GM23248 (cell line): ENCODE results near the gene C1orf53. TPM values are rescaled to one million over a fixed set of nuclear protein-coding genes. Genes with fewer than 3 reads are reported as not detected.

Experiments
- DNase-seq: peaks from one replicate; pipeline ENCODE4 v3.0.0-alpha.2; 2015
- H2AFZ ChIP-seq: fragments of 200-600 bp; sonication (generic); 2 replicates; pipeline ENCODE4 v1.6.1; 2016; ENCODE audit warnings: antibody characterized with exemption
- H3F3A ChIP-seq: fragments of 200-600 bp; sonication (generic); 2 replicates; pipeline ENCODE4 v1.6.1; 2016; ENCODE audit warnings: mild to moderate bottlenecking, antibody characterized with exemption, mixed run types; ENCODE audit not compliant: insufficient read depth
- H3K27ac ChIP-seq: fragments of 200-600 bp; sonication (generic); 2 replicates; pipeline ENCODE4 v1.5.1; 2016; ENCODE audit warnings: mild to moderate bottlenecking
- H3K27me3 ChIP-seq: fragments of 200-600 bp; sonication (generic); replicated peaks from 2 replicates; pipeline ENCODE4 v1.6.1; 2016; ENCODE audit warnings: mild to moderate bottlenecking; ENCODE audit not compliant: insufficient read depth
- H3K36me3 ChIP-seq: fragments of 200-600 bp; sonication (generic); 2 replicates; pipeline ENCODE4 v1.6.1; 2016; ENCODE audit warnings: low read depth, mild to moderate bottlenecking
- H3K4me1 ChIP-seq: fragments of 200-600 bp; sonication (generic); 2 replicates; pipeline ENCODE4 v1.6.1; 2016; ENCODE audit warnings: mild to moderate bottlenecking; ENCODE audit not compliant: insufficient read depth
- H3K4me2 ChIP-seq: fragments of 200-600 bp; sonication (generic); one replicate; pipeline ENCODE4 v1.6.1; 2016; ENCODE audit warnings: mild to moderate bottlenecking; ENCODE audit not compliant: unreplicated experiment
- H3K4me3 ChIP-seq: fragments of 200-600 bp; sonication (generic); 2 replicates; pipeline ENCODE4 v1.5.1; 2016; ENCODE audit warnings: mild to moderate bottlenecking
- H3K79me2 ChIP-seq: fragments of 200-600 bp; sonication (generic); 2 replicates; pipeline ENCODE4 v1.6.1; 2016; ENCODE audit warnings: mild to moderate bottlenecking; ENCODE audit not compliant: insufficient read depth
- H3K9ac ChIP-seq: fragments of 200-600 bp; sonication (generic); 2 replicates; pipeline ENCODE4 v1.6.1; 2016; ENCODE audit warnings: mild to moderate bottlenecking
- H3K9me2 ChIP-seq: fragments of 200-600 bp; sonication (generic); 2 replicates; pipeline ENCODE4 v1.6.1; 2016; ENCODE audit warnings: mixed run types, mild to moderate bottlenecking, moderate library complexity; ENCODE audit not compliant: insufficient read depth
- H3K9me3 ChIP-seq: fragments of 200-600 bp; sonication (generic); one replicate; pipeline ENCODE4 v1.6.1; 2017; ENCODE audit warnings: low read depth
- H4K20me1 ChIP-seq: fragments of 200-600 bp; sonication (generic); 2 replicates; pipeline ENCODE4 v1.6.0; 2016; ENCODE audit not compliant: insufficient read depth
- EZH2 ChIP-seq: fragments of 200-600 bp; sonication (generic); IDR thresholded peaks from 2 replicates; pipeline ENCODE4 v1.6.1; 2018; ENCODE audit warnings: antibody characterized with exemption, mild to moderate bottlenecking; ENCODE audit not compliant: insufficient read depth, poor library complexity, severe bottlenecking
- EZH2phosphoT487 ChIP-seq: fragments of 200-600 bp; sonication (generic); IDR thresholded peaks from 2 replicates; pipeline ENCODE4 v1.6.1; 2018; ENCODE audit warnings: antibody characterized with exemption, moderate library complexity, mild to moderate bottlenecking, low read depth; ENCODE audit not compliant: insufficient read depth
- WGBS, 2 experiments: methylation state at CpG; one replicate each; pipeline ENCODE4 v1.1.6; 2015 to 2017; ENCODE audit warnings: low lambda C conversion rate in 2 of 2, low coverage in 1 of 2; ENCODE audit errors: missing lambda C conversion rate in 2 of 2; 5-methylcytosine and 5-hydroxymethylcytosine counted together
- in situ Hi-C: fragments of 300-500 bp; cut with MboI; formaldehyde crosslinking; loops from 2 replicates; pipeline ENCODE4 v1.15.0; 2020
- polyA plus RNA-seq: library from polyadenylated mRNA; unstranded; fragments of >200 nt; fragmentation: Nextera tagmentation; extraction: Ambion mirVana; gene quantifications from 2 replicates; pipeline ENCODE4 v1.2.1, GENCODE V29; 2016
- total RNA-seq: library from RNA; depleted of rRNA; stranded (reverse); fragments of >200 nt; shearing (Covaris generic); gene quantifications from 2 replicates; pipeline ENCODE4 v1.2.3, GENCODE V29; 2014

Gene C1orf53
- total and polyA plus RNA-seq, 2 experiments from 2014 or later, result 17.3 to 41.9 TPM

DNA sequence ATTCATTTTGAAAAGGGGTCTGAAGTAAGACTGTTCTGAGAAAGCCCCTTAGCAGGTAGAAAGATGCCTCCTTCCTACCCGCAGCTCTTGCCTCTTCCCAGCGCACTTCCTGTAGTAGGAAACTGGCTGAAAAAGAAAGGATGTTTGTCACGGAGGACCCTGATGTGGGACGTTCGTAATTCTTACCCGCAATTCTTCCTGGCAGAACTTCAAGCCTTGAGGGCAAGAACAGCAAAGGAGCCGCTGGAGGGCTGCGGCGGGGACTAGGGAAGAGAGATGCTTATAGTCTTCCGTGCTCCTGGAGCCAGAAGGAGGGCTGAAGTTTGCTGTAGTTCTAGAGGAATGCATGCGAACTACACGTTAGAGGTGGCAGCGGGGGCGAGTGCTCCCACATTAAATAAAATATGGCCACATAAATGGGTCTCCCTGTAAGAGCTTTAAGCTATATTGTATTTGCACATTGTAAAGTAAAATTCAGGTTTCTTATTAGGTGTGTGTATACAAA is 6.3 kb downstream of the C1orf53 start:
- H3K4me3 ChIP-seq, result no peak overlapping the region
- 22 to 25% methylated on average over 14 of the region's 14 CpGs for WGBS, 2 experiments
- H3K9me3 ChIP-seq, result no peaks in the 10 kb centered on the region
- H2AFZ ChIP-seq, result no peak overlapping the region
- H3K79me2 ChIP-seq, result no peaks in the 10 kb centered on the region
- H3F3A ChIP-seq, result no peaks in the 10 kb centered on the region
- H3K4me1 ChIP-seq, result peaks cover 7% of the 10 kb centered on the region; the same call in 1 of the 2 replicates
- TF ChIP-seq EZH2phosphoT487 (0 out of 2 replicates have a peak, but pooled peaks have one; percentile 26), EZH2 (no peak)
- no peak overlapping the region for H3K9ac ChIP-seq
- DNase-seq, result no peak
- no peaks in the 10 kb centered on the region for H3K9me2 ChIP-seq
- no peak overlapping the region for H3K27ac ChIP-seq
- peaks cover 57% of the 10 kb centered on the region for H3K27me3 ChIP-seq
- no peaks in the 10 kb centered on the region for H4K20me1 ChIP-seq
- H3K36me3 ChIP-seq, result no peaks in the 10 kb centered on the region
- no peak overlapping the region for H3K4me2 ChIP-seq
- in situ Hi-C loops, result loop anchor here (25.0 kb wide), 2 partner anchors 554 to 779 kb away; no protein-coding TSS in a partner anchor

DNA sequence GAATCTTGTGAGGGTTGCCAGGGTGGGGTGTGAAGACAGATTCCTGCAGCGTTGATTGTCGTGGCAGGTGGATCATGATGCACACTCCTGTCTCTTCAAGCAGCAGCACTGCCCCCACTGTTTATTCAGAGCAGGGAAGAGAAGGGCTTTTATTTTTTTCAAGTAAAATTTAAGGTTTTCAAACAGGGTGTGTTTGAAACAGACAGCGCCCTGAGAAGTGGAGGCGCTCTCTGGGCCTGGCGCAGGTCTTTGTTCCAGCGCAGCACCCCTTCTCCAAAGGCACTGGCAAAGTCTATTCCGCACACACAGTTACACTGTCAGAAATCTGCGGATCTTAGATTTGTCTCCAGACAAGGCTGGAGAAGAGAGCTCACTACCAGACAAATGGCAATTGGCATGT is 7.0 kb downstream of the C1orf53 start:
- Histone ChIP-seq H3K9me3 (no peaks in the 10 kb centered on the region), H4K20me1 (no peaks in the 10 kb centered on the region), H3K36me3 (no peaks in the 10 kb centered on the region), H3K4me2 (no peak overlapping the region), H2AFZ (no peak overlapping the region), H3K79me2 (no peaks in the 10 kb centered on the region), H3K27me3 (peaks cover 64% of the 10 kb centered on the region), H3K9me2 (no peaks in the 10 kb centered on the region), H3K4me3 (no peak overlapping the region), H3K9ac (no peak overlapping the region), H3K27ac (no peak overlapping the region), H3F3A (no peaks in the 10 kb centered on the region), H3K4me1 (0 out of 2 replicates have a peak, but pooled peaks cover 6% of the 10 kb centered on the region)
- in situ Hi-C loops, result loop anchor here (25.0 kb wide), 2 partner anchors 553 to 778 kb away; no protein-coding TSS in a partner anchor
- 21 to 32% methylated on average over 8 of the region's 8 CpGs for WGBS, 2 experiments
- DNase-seq, result no peak
- TF ChIP-seq EZH2, result peak; percentile 36
- no peak for TF ChIP-seq EZH2phosphoT487

DNA sequence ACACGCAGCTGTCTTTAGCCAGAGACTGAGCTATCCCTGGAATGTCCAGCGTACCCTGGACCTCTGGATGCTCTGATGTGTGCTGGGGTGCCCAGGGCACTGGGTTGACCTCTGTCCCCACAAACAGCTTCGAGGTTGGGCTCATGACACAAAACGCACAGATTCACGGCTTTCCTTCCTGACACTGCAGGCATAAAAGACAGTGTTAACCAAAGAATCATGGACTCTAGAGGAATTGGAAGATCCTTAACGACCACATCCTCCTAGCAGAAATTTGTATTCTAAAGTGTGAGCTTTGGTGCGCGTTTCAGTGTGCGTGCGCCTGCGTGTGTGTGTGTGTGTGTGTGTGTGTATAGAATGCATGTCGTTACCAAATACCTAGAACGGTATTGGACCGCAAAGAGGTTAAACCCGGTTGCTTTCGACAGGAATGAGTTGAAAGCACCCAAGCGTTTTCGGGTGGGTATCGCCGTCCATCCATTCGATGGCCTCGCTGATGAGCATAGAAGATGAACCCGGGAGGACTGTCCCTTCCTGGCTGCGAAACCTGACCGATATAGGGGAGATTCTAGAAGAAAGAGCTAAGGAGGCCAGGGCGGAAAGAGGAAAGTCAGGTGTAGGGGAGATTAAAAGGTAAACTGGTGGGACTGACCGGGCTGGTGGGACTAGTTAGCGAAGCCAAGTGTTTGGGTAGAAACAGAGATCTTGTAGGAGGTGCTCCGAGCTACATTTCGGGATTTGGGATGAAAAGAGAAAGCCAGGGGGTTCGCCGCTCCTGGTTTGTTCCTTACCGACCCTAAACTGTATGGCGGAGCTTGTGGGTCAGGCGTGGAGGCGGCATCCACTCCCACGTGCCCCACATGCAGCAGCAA is 7.9 kb downstream of the C1orf53 start:
- H3K4me3 ChIP-seq, result no peak overlapping the region
- H3K27me3 ChIP-seq, result peaks cover 73% of the 10 kb centered on the region
- H3K79me2 ChIP-seq, result no peaks in the 10 kb centered on the region
- TF ChIP-seq EZH2phosphoT487, result 0 out of 2 replicates have a peak, but pooled peaks have one; percentile 43
- peak; percentile 94 for TF ChIP-seq EZH2
- no peaks in the 10 kb centered on the region for H3K9me3 ChIP-seq
- H4K20me1 ChIP-seq, result no peaks in the 10 kb centered on the region
- no peak overlapping the region for H3K4me2 ChIP-seq
- in situ Hi-C loops, result loop anchor here (25.0 kb wide), 2 partner anchors 552 to 777 kb away; no protein-coding TSS in a partner anchor
- no peaks in the 10 kb centered on the region for H3F3A ChIP-seq
- WGBS, 2 experiments, result 11 to 12% methylated on average over 37 of the region's 37 CpGs
- no peak overlapping the region for H3K27ac ChIP-seq
- no peak for DNase-seq
- no peak overlapping the region for H2AFZ ChIP-seq
- 0 out of 2 replicates have a peak, but pooled peaks cover 6% of the 10 kb centered on the region for H3K4me1 ChIP-seq
- H3K36me3 ChIP-seq, result no peaks in the 10 kb centered on the region
- no peak overlapping the region for H3K9ac ChIP-seq
- H3K9me2 ChIP-seq, result no peaks in the 10 kb centered on the region

DNA sequence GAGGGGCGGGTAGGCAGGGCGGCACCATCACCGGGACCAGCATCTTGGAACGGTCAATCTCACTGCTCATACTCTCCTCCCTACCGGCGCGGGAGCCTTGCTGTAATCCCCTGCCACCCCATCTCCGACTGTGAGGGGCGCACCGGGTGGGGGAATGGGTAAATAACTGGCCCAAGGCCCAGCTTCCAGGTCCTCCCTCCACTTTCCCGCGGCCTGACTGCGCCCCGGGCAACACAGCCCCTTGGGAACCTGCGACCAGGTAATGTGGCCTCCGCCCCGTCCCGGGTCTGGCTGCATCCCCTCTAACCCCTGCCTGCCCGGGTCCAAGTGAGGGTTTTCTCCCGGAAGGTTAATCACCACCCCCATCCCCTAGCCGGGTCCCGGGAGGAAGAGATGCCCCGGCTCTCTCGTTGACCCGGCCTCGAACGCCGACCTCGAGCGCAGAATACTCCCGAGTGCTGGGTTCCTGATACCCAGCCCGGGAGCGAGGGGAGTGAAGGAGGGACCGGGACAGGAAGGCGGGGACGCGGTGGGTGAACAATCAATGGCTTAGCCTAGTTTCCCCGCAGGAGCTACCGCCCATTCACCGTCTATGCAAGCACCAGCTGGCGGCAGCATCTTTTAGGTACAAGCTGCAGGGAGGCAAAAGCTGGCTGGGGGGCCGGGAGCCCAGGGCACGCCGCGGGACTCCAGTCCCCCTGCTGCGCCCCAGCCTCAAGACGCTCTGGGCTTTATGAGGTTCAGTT is 8.9 kb downstream of the C1orf53 start:
- in situ Hi-C loops, result loop anchor here (25.0 kb wide), 2 partner anchors 551 to 776 kb away; no protein-coding TSS in a partner anchor
- Histone ChIP-seq H3F3A (no peaks in the 10 kb centered on the region), H3K9me2 (no peaks in the 10 kb centered on the region), H3K4me3 (no peak overlapping the region), H3K27me3 (peaks cover 83% of the 10 kb centered on the region), H3K9me3 (no peaks in the 10 kb centered on the region), H3K36me3 (no peaks in the 10 kb centered on the region), H3K4me1 (0 out of 2 replicates have a peak, but pooled peaks cover 8% of the 10 kb centered on the region), H4K20me1 (no peaks in the 10 kb centered on the region), H3K27ac (no peak overlapping the region), H3K4me2 (no peak overlapping the region), H3K79me2 (no peaks in the 10 kb centered on the region), H2AFZ (0 out of 2 replicates have a peak overlapping the region, but pooled peaks have one; percentile 18), H3K9ac (no peak overlapping the region)
- TF ChIP-seq EZH2phosphoT487, result no peak
- TF ChIP-seq EZH2, result peak; percentile 75
- DNase-seq, result peak; percentile 42
- WGBS, 2 experiments, result 4% methylated on average over 43 to 46 of the region's 47 CpGs
